Nephron progenitor cell (in vitro differentiated cells): Measurements from ENCODE around the gene COL20A1.

Source experiments
- DNase-seq: peaks from one replicate; pipeline ENCODE4 v3.0.0; 2021
- H3K27ac Mint-ChIP-seq: 2 replicates; pipeline ENCODE4 v1.8.0; 2021; ENCODE audit warnings: mild to moderate bottlenecking, moderate library complexity, mixed read lengths
- H3K27me3 Mint-ChIP-seq: 2 replicates; pipeline ENCODE4 v1.8.0; 2021; ENCODE audit warnings: mild to moderate bottlenecking, low read depth, mixed read lengths; ENCODE audit not compliant: poor library complexity
- H3K36me3 Mint-ChIP-seq: 2 replicates; pipeline ENCODE4 v1.8.0; 2021; ENCODE audit warnings: low read depth, mixed read lengths
- H3K4me1 Mint-ChIP-seq: 2 replicates; pipeline ENCODE4 v1.8.0; 2021; ENCODE audit warnings: mixed read lengths
- H3K4me3 Mint-ChIP-seq: 2 replicates; pipeline ENCODE4 v1.8.0; 2021; ENCODE audit warnings: mild to moderate bottlenecking, moderate library complexity, mixed read lengths
- H3K9me3 Mint-ChIP-seq: 2 replicates; pipeline ENCODE4 v1.8.0; 2021; ENCODE audit warnings: mild to moderate bottlenecking, moderate library complexity, mixed read lengths
- TF ChIP-seq, protein P1 (sequence below): fragments of 200-600 bp; sonication (generic); IDR thresholded peaks from 2 replicates; pipeline ENCODE4 v1.5.0; 2021; ENCODE audit warnings: antibody characterized with exemption

The COL20A1 gene

GRCh38 chr20:63366390-63367365 is 73.7 kb downstream of the COL20A1 start:
- no peaks in the 10 kb centered on the region for H3K9me3 Mint-ChIP-seq
- no peak for DNase-seq
- peaks cover 25% of the 10 kb centered on the region for H3K27me3 Mint-ChIP-seq

DNA sequence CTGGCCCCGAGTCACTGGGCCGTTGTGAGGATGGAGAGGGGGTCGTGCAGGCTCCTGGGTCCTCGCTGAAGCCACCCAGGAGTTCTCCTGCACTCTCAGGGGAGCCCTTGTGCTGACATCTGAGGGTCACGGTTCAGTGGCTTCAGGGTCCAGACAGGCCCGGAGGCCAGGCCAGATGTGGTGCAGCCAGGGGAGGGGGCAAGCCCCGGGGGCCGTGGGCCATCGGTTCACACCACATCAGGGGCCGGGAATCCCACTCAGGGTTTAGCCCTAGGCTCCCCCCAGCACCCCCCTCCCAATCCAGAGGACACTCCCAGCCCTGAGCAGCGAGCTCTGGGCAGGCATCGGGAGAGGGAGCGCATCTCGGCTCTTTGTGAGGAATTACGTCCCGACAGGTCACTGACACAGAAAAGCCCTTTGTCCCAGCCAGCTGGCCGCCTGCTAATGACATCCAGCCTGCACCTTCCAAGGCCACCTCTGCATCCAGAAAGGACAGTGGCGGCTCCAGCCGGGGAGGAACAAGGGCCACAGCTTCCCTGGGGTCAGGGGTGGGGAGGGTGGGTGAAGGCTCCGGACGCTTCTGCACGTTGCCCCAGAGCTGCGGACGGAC is 74.6 kb downstream of the COL20A1 start:
- H3K4me1 Mint-ChIP-seq, result peaks cover 52% of the 10 kb centered on the region
- H3K27me3 Mint-ChIP-seq, result peaks cover 16% of the 10 kb centered on the region
- peak overlapping the region; percentile 52 for H3K4me3 Mint-ChIP-seq
- no peaks in the 10 kb centered on the region for H3K9me3 Mint-ChIP-seq
- TF ChIP-seq, protein P1, sequence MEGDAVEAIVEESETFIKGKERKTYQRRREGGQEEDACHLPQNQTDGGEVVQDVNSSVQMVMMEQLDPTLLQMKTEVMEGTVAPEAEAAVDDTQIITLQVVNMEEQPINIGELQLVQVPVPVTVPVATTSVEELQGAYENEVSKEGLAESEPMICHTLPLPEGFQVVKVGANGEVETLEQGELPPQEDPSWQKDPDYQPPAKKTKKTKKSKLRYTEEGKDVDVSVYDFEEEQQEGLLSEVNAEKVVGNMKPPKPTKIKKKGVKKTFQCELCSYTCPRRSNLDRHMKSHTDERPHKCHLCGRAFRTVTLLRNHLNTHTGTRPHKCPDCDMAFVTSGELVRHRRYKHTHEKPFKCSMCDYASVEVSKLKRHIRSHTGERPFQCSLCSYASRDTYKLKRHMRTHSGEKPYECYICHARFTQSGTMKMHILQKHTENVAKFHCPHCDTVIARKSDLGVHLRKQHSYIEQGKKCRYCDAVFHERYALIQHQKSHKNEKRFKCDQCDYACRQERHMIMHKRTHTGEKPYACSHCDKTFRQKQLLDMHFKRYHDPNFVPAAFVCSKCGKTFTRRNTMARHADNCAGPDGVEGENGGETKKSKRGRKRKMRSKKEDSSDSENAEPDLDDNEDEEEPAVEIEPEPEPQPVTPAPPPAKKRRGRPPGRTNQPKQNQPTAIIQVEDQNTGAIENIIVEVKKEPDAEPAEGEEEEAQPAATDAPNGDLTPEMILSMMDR, result no peak
- H3K27ac Mint-ChIP-seq, result peak overlapping the region; percentile 72
- no peaks in the 10 kb centered on the region for H3K36me3 Mint-ChIP-seq
- DNase-seq, result peak; percentile 49

More at GRCh38 chr20:63366390-63367365, 73.7 kb downstream of the COL20A1 start:
- TF ChIP-seq, protein P1, result no peak
- Mint-ChIP-seq H3K4me3 (peak overlapping the region; percentile 52), H3K4me1 (peaks cover 57% of the 10 kb centered on the region), H3K36me3 (no peaks in the 10 kb centered on the region), H3K27ac (peak overlapping the region; percentile 72)

DNA sequence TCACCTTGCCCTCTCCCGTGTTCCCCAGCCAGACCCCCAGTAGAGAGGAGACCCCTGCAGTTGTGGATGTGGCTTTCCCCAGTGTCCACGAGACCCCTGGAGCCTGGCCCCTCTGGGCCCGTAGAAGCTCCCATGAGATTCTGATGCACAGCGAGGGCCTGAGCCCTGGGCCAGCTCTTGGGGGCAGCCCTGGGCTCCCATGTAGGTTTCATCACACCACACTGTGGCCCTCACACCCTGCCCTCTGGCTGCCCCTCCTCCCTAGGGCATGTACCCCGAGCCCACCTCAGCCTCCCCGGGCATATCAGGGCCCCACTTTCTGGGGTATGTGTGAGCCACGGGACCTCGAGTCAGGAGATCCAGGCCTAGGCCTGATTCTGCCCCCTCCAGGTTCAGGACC is 75.2 kb downstream of the COL20A1 start:
- no peak overlapping the region for H3K4me3 Mint-ChIP-seq
- no peak overlapping the region for H3K27ac Mint-ChIP-seq
- TF ChIP-seq, protein P1, result no peak
- H3K36me3 Mint-ChIP-seq, result no peaks in the 10 kb centered on the region
- no peak for DNase-seq
- H3K4me1 Mint-ChIP-seq, result peaks cover 46% of the 10 kb centered on the region
- peaks cover 10% of the 10 kb centered on the region for H3K27me3 Mint-ChIP-seq
- no peaks in the 10 kb centered on the region for H3K9me3 Mint-ChIP-seq

- no peaks in the 10 kb centered on the region for H3K9me3 Mint-ChIP-seq
- H3K27ac Mint-ChIP-seq, result no peak overlapping the region
- H3K4me1 Mint-ChIP-seq, result peaks cover 37% of the 10 kb centered on the region
- TF ChIP-seq, protein P1, result no peak
- H3K4me3 Mint-ChIP-seq, result no peak overlapping the region
- peaks cover 12% of the 10 kb centered on the region for H3K27me3 Mint-ChIP-seq
- H3K36me3 Mint-ChIP-seq, result no peaks in the 10 kb centered on the region
- no peak for DNase-seq
These were observed 76.1 kb downstream of the COL20A1 start for GRCh38 chr20:63369024-63369530.

GRCh38 chr20:63369724-63370617 is 77.0 kb downstream of the COL20A1 start:
- peaks cover 14% of the 10 kb centered on the region for H3K27me3 Mint-ChIP-seq
- H3K27ac Mint-ChIP-seq, result no peak overlapping the region
- H3K4me1 Mint-ChIP-seq, result peaks cover 32% of the 10 kb centered on the region
- H3K36me3 Mint-ChIP-seq, result no peaks in the 10 kb centered on the region
- no peak overlapping the region for H3K4me3 Mint-ChIP-seq
- DNase-seq, result no peak
- TF ChIP-seq, protein P1, result peak; percentile 12
- no peaks in the 10 kb centered on the region for H3K9me3 Mint-ChIP-seq
